ENCODE measurements around the gene TPD52L2.

TPD52L2 gene

DNA sequence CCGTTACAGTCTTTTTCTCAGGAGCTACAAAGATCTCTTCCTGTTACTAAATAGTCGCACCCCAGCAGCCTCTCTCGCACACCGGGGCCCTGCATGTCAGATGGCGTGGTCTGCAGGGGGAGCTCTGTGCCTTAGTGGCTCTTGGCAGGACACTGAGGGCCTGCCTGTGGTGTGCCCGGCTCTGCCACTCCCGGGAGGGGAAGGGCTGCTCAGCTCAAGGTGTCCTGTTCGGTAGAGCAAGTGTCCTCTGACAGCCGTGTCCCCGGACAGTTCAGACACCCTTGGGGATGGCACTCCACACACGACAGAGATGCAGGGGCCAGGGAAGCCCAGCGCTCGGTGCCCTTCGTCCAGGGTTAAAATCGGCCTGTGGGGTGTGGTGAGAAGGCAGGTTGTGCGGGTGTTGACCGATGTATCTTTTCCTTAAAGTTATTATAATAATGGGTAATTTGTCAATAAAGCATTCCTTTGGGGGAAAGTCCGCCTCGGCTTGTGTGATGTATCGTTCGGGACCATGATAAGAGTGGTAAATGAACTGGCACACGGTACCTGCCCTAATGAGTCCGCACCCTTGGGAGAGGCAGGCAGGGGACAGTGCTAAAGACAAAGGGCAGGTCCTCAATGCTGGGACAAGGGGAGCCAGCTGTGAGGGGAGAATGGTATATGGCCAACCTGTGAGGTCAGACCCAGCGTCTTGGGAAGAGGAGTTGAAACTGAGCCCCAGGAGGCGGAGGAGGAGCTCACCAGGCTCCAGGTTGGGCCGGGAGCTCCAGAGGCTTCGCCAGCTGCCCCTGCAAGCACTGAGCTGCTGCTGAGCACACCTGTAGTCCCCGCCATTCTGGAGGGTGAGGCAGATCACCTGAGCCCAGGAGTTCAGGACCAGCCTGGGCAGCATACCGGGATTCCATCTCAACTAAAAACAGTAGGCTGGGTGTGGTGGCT is 26.3 kb downstream of the TPD52L2 start:
- no peak for DNase-seq (ENCODE audit: low spot score in 2 of 2)
- ATAC-seq (replicated peaks; ENCODE audit: extremely low read depth, poor library complexity, severe bottlenecking) = no peak
- H3K4me1 Mint-ChIP-seq = peaks cover 13% of the 10 kb centered on the region
- peaks cover 30% of the 10 kb centered on the region for H3K36me3 Mint-ChIP-seq (ENCODE audit: insufficient read depth)
- no peak overlapping the region for H3K4me3 Mint-ChIP-seq
- H3K27me3 Mint-ChIP-seq = no peaks in the 10 kb centered on the region
- H3K9me3 Mint-ChIP-seq = no peaks in the 10 kb centered on the region
- no peak overlapping the region for H3K27ac Mint-ChIP-seq (ENCODE audit: low read depth)

DNA sequence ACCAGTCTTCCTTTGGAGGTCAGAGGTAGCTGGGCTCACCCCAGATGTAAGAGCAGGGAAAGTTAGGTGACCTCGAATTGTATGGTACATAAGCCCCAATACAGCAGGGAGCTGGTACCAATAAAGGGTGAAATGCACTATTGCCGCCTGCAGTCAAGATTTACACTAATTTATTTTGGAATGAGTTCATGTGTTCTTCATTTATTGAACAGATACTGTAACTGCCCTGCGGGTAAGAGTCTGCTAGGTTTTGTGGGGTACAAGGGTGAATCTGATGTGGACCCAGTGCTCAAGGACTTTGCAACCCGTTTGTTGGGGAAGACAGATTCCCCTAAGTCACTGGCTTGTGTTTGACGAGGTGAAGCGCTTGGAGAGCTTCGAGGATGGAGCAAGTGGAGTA is 27.3 kb downstream of the TPD52L2 start:
- no peaks in the 10 kb centered on the region for H3K27me3 Mint-ChIP-seq
- no peak for DNase-seq (ENCODE audit: low spot score in 2 of 2)
- no peaks in the 10 kb centered on the region for H3K9me3 Mint-ChIP-seq
- no peak overlapping the region for H3K4me3 Mint-ChIP-seq
- H3K4me1 Mint-ChIP-seq = peaks cover 21% of the 10 kb centered on the region
- no peak overlapping the region for H3K27ac Mint-ChIP-seq (ENCODE audit: low read depth)
- ATAC-seq (replicated peaks; ENCODE audit: extremely low read depth, poor library complexity, severe bottlenecking) = no peak
- peaks cover 33% of the 10 kb centered on the region for H3K36me3 Mint-ChIP-seq (ENCODE audit: insufficient read depth)

DNA sequence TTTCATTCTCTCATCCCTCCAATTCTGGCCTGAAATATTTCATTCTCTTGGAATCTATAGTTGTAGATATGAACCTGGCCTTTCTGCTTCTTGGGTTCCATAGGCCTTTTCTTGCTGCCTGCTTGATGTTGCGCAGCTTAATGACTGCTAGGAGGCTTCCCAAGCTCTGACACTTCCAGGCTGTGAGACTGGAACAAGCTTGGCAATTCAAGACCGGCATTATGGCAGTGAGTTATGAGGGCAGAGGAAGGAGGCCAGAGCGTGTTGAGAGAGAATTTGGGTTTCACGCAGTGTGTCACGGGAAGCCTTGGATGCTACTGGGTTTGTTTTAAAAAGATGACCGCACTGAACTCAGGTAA is 28.9 kb downstream of the TPD52L2 start:
- H3K9me3 Mint-ChIP-seq = no peaks in the 10 kb centered on the region
- H3K4me3 Mint-ChIP-seq = peak overlapping the region; percentile 64
- ATAC-seq (replicated peaks; ENCODE audit: extremely low read depth, poor library complexity, severe bottlenecking) = no peak
- H3K36me3 Mint-ChIP-seq (ENCODE audit: insufficient read depth) = peaks cover 33% of the 10 kb centered on the region
- peaks cover 33% of the 10 kb centered on the region for H3K4me1 Mint-ChIP-seq
- no peak for DNase-seq (ENCODE audit: low spot score in 2 of 2)
- H3K27ac Mint-ChIP-seq (ENCODE audit: low read depth) = peak overlapping the region; percentile 24
- H3K27me3 Mint-ChIP-seq = no peaks in the 10 kb centered on the region

DNA sequence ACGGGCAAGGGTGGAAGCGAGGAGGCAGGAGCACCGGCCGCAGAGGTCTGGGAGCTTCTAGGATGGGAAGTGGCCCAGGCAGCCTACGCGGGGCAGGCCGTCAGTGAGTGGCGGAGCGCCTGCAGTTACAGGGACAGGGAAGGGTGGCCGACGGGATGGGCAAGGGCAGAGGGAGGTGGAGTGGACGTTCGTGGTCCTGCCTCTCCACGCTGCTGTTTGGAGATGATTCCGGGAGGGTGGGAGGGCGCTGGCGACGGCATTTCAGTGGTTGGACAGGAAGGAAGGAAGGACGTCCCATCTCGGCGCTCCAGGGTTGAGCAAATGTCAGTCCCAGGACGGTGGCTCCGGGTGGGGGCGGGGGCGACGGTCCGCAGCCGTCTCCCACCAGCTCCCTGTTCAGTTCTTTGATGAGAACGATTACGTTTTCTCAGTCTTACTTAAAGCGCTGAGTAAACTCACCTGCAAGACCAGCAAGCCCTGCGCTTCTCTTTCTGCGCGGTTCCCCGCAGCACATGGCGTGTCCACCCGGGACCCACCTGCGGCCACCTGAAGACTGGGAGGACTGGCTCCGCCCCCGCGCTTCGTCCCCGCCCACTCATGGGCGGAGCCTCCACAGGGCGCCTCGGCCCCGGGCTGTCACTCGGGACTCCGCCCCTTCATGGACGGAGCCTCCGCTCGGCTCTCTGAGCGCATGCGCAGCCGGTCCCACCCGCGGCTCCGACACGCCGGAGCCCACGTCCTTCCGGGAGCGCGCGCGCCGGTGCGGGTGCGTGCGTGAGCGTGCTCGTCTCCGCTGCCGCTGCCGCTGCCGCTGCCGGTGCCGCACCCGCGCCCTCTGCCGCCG is 29.5 kb downstream of the TPD52L2 start, which contains the start of gene DNAJC5:
DNAJC5 (plus strand) TSS at position 769 of the 844 bp plus-strand sequence. CDS start 33,220 bp downstream, outside the sequence.
- H3K27me3 Mint-ChIP-seq = no peaks in the 10 kb centered on the region
- ATAC-seq (replicated peaks; ENCODE audit: extremely low read depth, poor library complexity, severe bottlenecking) = peak; percentile 76
- peak within 1 kb of the TSS; percentile 90 for H3K4me3 Mint-ChIP-seq
- H3K9me3 Mint-ChIP-seq = no peaks in the 10 kb centered on the region
- peaks cover 37% of the 10 kb centered on the region for H3K4me1 Mint-ChIP-seq
- peak; percentile 94 for DNase-seq (ENCODE audit: low spot score in 2 of 2)
- H3K36me3 Mint-ChIP-seq (ENCODE audit: insufficient read depth) = peaks cover 31% of the 10 kb centered on the region
- peak within 1 kb of the TSS; percentile 93 for H3K27ac Mint-ChIP-seq (ENCODE audit: low read depth)

DNA sequence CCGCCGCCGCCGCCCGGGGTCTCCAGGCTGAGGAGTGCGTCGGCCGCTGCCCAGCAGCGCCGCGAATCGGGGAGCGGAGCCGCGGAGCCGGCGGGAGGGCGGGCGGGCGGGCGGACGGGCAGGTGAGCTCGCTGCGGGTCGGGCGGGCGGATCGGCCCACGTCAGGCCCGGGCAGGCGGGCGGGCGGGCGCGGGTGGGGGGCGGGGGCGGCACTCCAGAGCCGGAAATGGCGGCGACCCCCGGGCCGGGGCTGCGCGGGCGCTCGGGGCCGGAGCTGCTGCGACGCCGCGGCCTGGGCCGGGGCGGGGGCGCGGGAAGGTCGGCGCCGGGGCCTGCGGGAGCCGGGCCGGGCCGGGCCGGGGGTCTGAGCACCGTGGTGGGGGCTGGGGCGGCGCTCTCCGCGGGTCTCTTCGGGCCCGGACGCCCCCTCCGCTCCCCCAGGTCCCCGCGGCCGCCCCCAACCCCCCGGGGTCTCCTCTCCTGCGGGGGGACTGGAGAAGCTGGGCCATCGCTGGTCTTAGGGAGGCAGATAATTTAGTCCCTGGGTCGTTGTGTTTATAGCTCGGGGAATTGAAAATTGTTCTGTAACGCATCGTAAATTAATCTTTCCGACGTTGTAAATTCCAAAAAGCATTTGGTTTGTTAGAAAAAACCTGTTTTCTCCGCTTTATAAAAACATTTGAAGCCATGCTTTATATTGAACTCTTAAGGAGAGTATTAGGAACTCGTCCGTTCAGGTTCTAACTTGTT is 30.3 kb downstream of the TPD52L2 start:
- peaks cover 37% of the 10 kb centered on the region for H3K4me1 Mint-ChIP-seq

DNA sequence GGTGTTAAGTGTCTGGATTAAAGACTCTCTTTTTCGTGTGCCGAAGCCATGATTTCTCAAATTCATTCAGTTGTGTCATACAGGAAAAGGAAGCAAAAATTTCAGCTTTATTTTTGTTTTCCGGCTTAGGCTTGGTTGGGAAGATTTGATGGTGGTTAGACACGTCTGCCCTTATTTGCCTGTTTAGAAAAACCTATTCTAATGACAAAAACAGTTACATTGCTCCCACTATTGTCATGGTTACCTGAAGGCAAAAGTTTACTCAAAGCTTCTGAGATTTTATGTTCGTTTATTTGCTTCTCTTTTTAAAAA is 30.8 kb downstream of the TPD52L2 start:
- peaks cover 26% of the 10 kb centered on the region for H3K36me3 Mint-ChIP-seq (ENCODE audit: insufficient read depth)
- H3K27ac Mint-ChIP-seq (ENCODE audit: low read depth) = peak overlapping the region; percentile 93
- H3K9me3 Mint-ChIP-seq = no peaks in the 10 kb centered on the region
- ATAC-seq (replicated peaks; ENCODE audit: extremely low read depth, poor library complexity, severe bottlenecking) = peak; percentile 47
- H3K4me1 Mint-ChIP-seq = peaks cover 37% of the 10 kb centered on the region
- DNase-seq (ENCODE audit: low spot score in 2 of 2) = no peak
- H3K4me3 Mint-ChIP-seq = peak overlapping the region; percentile 90
- H3K27me3 Mint-ChIP-seq = no peaks in the 10 kb centered on the region

More for the DNA sequence above, 30.3 kb downstream of the TPD52L2 start:
- H3K27me3 Mint-ChIP-seq = no peaks in the 10 kb centered on the region
- DNase-seq (ENCODE audit: low spot score in 2 of 2) (no peak), ATAC-seq (replicated peaks; ENCODE audit: extremely low read depth, poor library complexity, severe bottlenecking) (peak; percentile 26)
- H3K27ac Mint-ChIP-seq (ENCODE audit: low read depth) = peak overlapping the region; percentile 93
- no peaks in the 10 kb centered on the region for H3K9me3 Mint-ChIP-seq
- peaks cover 29% of the 10 kb centered on the region for H3K36me3 Mint-ChIP-seq (ENCODE audit: insufficient read depth)
- H3K4me3 Mint-ChIP-seq = peak overlapping the region; percentile 90

DNA sequence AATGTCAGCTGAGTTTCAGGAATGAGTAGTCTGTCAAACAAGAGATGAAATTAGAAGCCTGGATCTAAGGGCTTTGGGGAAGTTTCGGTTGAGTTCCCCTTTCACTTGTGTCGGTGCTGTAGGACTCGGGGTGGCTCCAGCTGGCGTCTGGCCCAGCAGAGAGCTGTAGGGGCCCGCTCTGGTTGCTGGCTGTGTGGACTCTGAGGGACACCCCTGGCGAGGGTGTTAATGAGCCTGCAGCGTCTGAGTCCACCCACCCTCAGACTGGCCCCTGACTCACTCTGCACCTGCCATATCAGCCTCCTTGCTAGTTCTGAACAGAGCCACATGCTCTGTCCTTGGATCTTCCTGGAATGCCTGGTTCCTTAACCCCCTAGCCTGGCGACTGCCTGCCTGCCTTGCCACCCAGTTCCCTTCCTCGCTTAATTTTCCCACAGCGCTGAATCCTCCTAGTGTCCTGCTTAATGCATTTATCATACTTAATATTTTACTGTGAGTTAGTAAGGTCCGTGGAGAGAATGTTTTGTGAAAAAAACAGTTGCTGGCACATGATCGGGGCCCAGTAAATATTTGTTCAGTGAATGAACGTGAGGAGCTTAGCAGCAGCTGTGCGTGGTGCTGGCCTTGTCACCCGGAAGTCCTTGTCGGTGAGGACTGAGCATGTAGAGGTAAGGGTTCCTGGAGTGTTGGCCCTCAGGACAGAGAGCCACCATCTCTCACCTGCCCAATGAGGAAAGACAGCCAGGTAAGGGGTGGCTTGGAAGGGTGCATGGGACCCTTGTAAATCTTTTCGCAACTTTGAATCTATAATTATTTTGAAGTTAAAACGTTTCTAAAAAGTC is 31.4 kb downstream of the TPD52L2 start:
- Mint-ChIP-seq H3K36me3 (ENCODE audit: insufficient read depth) (peaks cover 24% of the 10 kb centered on the region), H3K27ac (ENCODE audit: low read depth) (peak overlapping the region; percentile 93), H3K4me1 (peaks cover 41% of the 10 kb centered on the region), H3K9me3 (no peaks in the 10 kb centered on the region), H3K27me3 (no peaks in the 10 kb centered on the region), H3K4me3 (peak overlapping the region; percentile 90)
- peak; percentile 20 for ATAC-seq (replicated peaks; ENCODE audit: extremely low read depth, poor library complexity, severe bottlenecking)
- no peak for DNase-seq (ENCODE audit: low spot score in 2 of 2)

DNA sequence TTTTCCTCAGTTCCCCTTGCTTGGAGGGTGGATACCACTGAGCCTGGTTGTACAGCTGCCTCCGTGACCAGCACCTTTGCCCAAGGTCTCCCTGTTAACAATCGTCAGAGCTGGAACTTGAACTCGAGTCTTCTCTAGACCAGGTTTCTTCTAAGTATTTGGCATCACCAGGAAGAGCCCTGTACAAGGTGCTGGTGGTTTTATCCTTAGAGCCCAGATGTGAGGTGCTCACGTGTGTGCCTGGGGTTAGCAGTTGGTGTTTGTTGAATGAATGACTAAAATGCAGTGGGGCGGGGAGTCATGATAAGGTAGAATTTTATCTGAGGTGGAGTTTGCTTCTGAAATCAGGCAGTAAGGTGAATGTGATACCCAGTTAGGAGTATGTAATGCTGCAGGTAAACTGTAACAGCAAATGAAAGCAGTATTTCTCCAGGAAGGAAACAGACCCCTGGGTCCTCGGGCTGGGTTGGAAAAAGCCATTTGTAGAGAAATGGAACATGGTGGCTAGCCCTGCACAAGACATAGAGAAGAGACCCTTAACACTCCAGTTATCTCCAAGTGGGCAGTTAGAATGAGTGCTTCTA is 33.0 kb downstream of the TPD52L2 start:
- peaks cover 27% of the 10 kb centered on the region for H3K36me3 Mint-ChIP-seq (ENCODE audit: insufficient read depth)
- peaks cover 49% of the 10 kb centered on the region for H3K4me1 Mint-ChIP-seq
- peak overlapping the region; percentile 90 for H3K4me3 Mint-ChIP-seq
- H3K27ac Mint-ChIP-seq (ENCODE audit: low read depth) = no peak overlapping the region
- ATAC-seq (replicated peaks; ENCODE audit: extremely low read depth, poor library complexity, severe bottlenecking) (no peak), DNase-seq (ENCODE audit: low spot score in 2 of 2) (no peak)
- H3K27me3 Mint-ChIP-seq = no peaks in the 10 kb centered on the region
- H3K9me3 Mint-ChIP-seq = no peaks in the 10 kb centered on the region

DNA sequence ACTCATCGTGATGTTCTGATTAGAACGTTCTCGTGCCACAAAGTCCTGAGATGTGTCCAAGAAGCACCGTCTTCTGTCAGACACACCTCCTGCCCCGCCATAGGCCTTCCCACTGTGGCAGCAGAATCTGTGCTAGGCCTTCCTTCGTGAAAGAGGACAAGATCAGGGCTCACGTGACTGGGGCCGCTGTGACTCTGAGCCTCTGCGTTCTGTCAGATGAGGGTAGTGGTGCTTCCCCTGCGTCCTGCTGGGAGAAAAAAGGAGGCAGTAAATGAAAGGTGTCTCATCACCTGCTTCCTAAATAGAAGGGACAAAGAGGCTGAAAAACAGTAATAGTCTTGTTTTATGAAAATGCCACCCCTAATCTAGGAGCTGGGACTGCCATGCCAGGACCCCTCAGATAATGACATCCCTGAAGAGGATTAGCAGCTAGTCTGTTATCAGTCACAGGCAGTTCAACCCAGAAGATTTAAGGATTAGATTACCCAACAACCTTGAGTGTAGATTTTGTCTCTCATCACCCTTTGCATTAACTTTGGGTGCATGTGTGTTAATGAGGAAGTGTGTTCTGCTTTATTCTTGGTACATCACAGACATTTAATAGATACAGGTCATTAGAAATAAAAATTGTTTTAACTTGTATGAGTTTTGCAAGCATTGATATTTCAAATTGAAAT is 34.0 kb downstream of the TPD52L2 start:
- peaks cover 52% of the 10 kb centered on the region for H3K4me1 Mint-ChIP-seq

DNA sequence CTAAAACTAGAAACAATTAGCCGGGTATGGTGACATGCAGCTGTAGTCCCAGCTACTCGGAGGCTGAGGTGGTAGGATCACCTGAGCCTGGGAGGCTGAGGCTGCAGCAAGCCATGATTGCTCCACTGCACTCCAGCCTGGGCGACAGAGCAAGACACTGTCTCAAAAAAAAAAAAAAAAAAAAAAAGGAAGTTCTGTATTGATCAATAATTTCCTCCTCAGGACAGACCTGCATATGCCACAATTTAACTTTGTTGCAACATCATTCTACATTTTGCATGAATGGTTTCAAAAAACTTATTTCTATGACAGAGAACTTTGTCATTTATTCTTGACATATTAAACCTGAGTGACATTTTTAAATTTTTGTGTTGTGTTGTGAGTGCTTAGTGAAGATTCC is 35.3 kb downstream of the TPD52L2 start:
- no peak overlapping the region for H3K27ac Mint-ChIP-seq (ENCODE audit: low read depth)
- DNase-seq (ENCODE audit: low spot score in 2 of 2) = no peak
- peaks cover 53% of the 10 kb centered on the region for H3K4me1 Mint-ChIP-seq
- H3K9me3 Mint-ChIP-seq = no peaks in the 10 kb centered on the region
- peaks cover 25% of the 10 kb centered on the region for H3K36me3 Mint-ChIP-seq (ENCODE audit: insufficient read depth)
- no peaks in the 10 kb centered on the region for H3K27me3 Mint-ChIP-seq
- H3K4me3 Mint-ChIP-seq = no peak overlapping the region
- no peak for ATAC-seq (replicated peaks; ENCODE audit: extremely low read depth, poor library complexity, severe bottlenecking)

More for the DNA sequence above, 34.0 kb downstream of the TPD52L2 start:
- ATAC-seq (replicated peaks; ENCODE audit: extremely low read depth, poor library complexity, severe bottlenecking) (no peak), DNase-seq (ENCODE audit: low spot score in 2 of 2) (no peak)
- H3K9me3 Mint-ChIP-seq = no peaks in the 10 kb centered on the region
- H3K27ac Mint-ChIP-seq (ENCODE audit: low read depth) = peak overlapping the region; percentile 35
- no peaks in the 10 kb centered on the region for H3K27me3 Mint-ChIP-seq
- H3K36me3 Mint-ChIP-seq (ENCODE audit: insufficient read depth) = peaks cover 26% of the 10 kb centered on the region
- H3K4me3 Mint-ChIP-seq = no peak overlapping the region

All from central memory CD8-positive, alpha-beta T cell (primary cell).